Measurements from ENCODE around the gene MYCL. TPM values are rescaled to one million over a fixed set of nuclear protein-coding genes. Genes with fewer than 3 reads are reported as not detected.

MYCL gene
- total and polyA plus RNA-seq, 10 of the 15 experiments (the other 5 are each of a cell fraction or from before 2014, with no cell fraction given), result 0.11 to 1.4 (median 0.40) TPM; not detected in 1

DNA sequence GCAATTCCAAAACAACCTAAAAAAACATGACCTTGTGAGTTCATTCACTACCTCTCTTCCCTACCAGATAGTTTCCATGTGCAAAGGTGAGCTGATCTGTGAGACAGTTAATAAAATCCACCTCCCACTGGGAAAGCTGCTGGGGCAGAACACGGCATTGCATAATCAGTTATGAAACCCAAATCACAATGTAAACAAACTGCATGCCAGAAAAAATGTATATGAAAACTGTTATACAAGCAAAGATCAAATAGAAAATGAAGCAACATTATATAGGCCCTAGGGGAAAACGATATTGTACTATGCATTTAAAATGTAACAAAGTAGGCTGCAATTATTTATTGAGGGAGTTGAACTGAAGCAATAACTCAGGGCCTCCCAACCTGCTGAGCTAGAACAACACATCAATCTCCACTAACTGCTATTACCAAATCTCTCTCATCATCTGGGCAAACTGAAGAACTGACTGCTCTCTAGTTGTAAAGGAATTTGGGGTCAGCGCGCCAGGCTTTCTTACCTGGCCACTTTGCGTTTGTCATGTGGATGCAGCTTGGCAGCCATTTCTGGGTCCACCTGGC, 49.4 kb downstream of the MYCL start:
- RAD21 ChIA-PET (ENCODE audit: unreplicated experiment), result no interaction called here
- no peak for ATAC-seq
- H2AFZ ChIP-seq (ENCODE audit: control insufficient read depth, low read depth, low read length), result no peak overlapping the region
- SMC1A ChIA-PET (ENCODE audit: uncharacterized antibody, unreplicated experiment), result no interaction called here
- BruUV-seq (replicated peaks), result no TSS peak
- peaks cover 9 to 15% of the 10 kb centered on the region in 2 experiments for H3K36me3 ChIP-seq (ENCODE audit: control insufficient read depth in 2 of 2, insufficient read depth in 2 of 2, low read length in 1 of 2)
- DNase-seq (ENCODE audit: low read depth, low spot score), result no peak
- no peaks in the 10 kb centered on the region for H3K9me3 ChIP-seq (replicated peaks; ENCODE audit: control insufficient read depth, insufficient read depth, low read length)
- intact Hi-C loops (cut with micrococcal nuclease; ENCODE audit: unreplicated experiment), result no loop called here
- no peaks in the 10 kb centered on the region for H3K27me3 ChIP-seq (replicated peaks in 1 of 2; ENCODE audit: control insufficient read depth in 2 of 2, insufficient read depth in 2 of 2, low read length in 1 of 2)
- no peak overlapping the region for H3K4me3 ChIP-seq
- no peak for FAIRE-seq
- POLR2A ChIA-PET, result no interaction called here
- H4K20me1 ChIP-seq (ENCODE audit: control insufficient read depth, insufficient read depth), result no peaks in the 10 kb centered on the region
- H3K27ac ChIP-seq (ENCODE audit: control insufficient read depth, insufficient read depth), result no peak overlapping the region
- H3K4me2 ChIP-seq (ENCODE audit: control insufficient read depth, insufficient read depth), result no peak overlapping the region
- no peaks in the 10 kb centered on the region; the same call in none of the 2 replicates for H3K79me2 ChIP-seq (ENCODE audit: control insufficient read depth, insufficient read depth, low read length)
- H3K4me1 ChIP-seq (ENCODE audit: control insufficient read depth, insufficient read depth, low read length), result no peaks in the 10 kb centered on the region
- TF ChIP-seq, protein P1, sequence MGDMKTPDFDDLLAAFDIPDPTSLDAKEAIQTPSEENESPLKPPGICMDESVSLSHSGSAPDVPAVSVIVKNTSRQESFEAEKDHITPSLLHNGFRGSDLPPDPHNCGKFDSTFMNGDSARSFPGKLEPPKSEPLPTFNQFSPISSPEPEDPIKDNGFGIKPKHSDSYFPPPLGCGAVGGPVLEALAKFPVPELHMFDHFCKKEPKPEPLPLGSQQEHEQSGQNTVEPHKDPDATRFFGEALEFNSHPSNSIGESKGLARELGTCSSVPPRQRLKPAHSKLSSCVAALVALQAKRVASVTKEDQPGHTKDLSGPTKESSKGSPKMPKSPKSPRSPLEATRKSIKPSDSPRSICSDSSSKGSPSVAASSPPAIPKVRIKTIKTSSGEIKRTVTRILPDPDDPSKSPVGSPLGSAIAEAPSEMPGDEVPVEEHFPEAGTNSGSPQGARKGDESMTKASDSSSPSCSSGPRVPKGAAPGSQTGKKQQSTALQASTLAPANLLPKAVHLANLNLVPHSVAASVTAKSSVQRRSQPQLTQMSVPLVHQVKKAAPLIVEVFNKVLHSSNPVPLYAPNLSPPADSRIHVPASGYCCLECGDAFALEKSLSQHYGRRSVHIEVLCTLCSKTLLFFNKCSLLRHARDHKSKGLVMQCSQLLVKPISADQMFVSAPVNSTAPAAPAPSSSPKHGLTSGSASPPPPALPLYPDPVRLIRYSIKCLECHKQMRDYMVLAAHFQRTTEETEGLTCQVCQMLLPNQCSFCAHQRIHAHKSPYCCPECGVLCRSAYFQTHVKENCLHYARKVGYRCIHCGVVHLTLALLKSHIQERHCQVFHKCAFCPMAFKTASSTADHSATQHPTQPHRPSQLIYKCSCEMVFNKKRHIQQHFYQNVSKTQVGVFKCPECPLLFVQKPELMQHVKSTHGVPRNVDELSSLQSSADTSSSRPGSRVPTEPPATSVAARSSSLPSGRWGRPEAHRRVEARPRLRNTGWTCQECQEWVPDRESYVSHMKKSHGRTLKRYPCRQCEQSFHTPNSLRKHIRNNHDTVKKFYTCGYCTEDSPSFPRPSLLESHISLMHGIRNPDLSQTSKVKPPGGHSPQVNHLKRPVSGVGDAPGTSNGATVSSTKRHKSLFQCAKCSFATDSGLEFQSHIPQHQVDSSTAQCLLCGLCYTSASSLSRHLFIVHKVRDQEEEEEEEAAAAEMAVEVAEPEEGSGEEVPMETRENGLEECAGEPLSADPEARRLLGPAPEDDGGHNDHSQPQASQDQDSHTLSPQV (IDR thresholded peaks at IDR 0.05), result no peak
- TF ChIP-seq SREBF1 (IDR thresholded peaks at IDR 0.05; ENCODE audit: low read length) (no peak), NFIC (IDR thresholded peaks at IDR 0.05; ENCODE audit: low read depth, low read length) (no peak), HDAC6 (IDR thresholded peaks at IDR 0.05; ENCODE audit: unreplicated experiment) (no peak), SIX5 (IDR thresholded peaks at IDR 0.05; ENCODE audit: low read depth, low read length, severe bottlenecking) (no peak), NFXL1 (IDR thresholded peaks at IDR 0.05; ENCODE audit: borderline replicate concordance) (no peak), CHD2 (IDR thresholded peaks at IDR 0.05; ENCODE audit: borderline replicate concordance, low read depth, low read length) (no peak), NR2F1 (conservative IDR thresholded peaks at IDR 0.05) (no peak), NBN (IDR thresholded peaks at IDR 0.05) (no peak), GABPA (IDR thresholded peaks at IDR 0.05; ENCODE audit: low read depth) (no peak), RUNX3 (IDR thresholded peaks at IDR 0.05; ENCODE audit: low read length) (no peak), TCF7 (IDR thresholded peaks at IDR 0.05; ENCODE audit: borderline replicate concordance) (no peak), RELA (IDR thresholded peaks at IDR 0.05; ENCODE audit: borderline replicate concordance, partially characterized antibody) (no peak)
- TF ChIP-seq, protein P2, sequence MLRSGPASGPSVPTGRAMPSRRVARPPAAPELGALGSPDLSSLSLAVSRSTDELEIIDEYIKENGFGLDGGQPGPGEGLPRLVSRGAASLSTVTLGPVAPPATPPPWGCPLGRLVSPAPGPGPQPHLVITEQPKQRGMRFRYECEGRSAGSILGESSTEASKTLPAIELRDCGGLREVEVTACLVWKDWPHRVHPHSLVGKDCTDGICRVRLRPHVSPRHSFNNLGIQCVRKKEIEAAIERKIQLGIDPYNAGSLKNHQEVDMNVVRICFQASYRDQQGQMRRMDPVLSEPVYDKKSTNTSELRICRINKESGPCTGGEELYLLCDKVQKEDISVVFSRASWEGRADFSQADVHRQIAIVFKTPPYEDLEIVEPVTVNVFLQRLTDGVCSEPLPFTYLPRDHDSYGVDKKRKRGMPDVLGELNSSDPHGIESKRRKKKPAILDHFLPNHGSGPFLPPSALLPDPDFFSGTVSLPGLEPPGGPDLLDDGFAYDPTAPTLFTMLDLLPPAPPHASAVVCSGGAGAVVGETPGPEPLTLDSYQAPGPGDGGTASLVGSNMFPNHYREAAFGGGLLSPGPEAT (IDR thresholded peaks at IDR 0.05; ENCODE audit: low read depth), result no peak
- TF ChIP-seq, protein P3, sequence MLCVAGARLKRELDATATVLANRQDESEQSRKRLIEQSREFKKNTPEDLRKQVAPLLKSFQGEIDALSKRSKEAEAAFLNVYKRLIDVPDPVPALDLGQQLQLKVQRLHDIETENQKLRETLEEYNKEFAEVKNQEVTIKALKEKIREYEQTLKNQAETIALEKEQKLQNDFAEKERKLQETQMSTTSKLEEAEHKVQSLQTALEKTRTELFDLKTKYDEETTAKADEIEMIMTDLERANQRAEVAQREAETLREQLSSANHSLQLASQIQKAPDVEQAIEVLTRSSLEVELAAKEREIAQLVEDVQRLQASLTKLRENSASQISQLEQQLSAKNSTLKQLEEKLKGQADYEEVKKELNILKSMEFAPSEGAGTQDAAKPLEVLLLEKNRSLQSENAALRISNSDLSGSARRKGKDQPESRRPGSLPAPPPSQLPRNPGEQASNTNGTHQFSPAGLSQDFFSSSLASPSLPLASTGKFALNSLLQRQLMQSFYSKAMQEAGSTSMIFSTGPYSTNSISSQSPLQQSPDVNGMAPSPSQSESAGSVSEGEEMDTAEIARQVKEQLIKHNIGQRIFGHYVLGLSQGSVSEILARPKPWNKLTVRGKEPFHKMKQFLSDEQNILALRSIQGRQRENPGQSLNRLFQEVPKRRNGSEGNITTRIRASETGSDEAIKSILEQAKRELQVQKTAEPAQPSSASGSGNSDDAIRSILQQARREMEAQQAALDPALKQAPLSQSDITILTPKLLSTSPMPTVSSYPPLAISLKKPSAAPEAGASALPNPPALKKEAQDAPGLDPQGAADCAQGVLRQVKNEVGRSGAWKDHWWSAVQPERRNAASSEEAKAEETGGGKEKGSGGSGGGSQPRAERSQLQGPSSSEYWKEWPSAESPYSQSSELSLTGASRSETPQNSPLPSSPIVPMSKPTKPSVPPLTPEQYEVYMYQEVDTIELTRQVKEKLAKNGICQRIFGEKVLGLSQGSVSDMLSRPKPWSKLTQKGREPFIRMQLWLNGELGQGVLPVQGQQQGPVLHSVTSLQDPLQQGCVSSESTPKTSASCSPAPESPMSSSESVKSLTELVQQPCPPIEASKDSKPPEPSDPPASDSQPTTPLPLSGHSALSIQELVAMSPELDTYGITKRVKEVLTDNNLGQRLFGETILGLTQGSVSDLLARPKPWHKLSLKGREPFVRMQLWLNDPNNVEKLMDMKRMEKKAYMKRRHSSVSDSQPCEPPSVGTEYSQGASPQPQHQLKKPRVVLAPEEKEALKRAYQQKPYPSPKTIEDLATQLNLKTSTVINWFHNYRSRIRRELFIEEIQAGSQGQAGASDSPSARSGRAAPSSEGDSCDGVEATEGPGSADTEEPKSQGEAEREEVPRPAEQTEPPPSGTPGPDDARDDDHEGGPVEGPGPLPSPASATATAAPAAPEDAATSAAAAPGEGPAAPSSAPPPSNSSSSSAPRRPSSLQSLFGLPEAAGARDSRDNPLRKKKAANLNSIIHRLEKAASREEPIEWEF (IDR thresholded peaks at IDR 0.05; ENCODE audit: insufficient replicate concordance, low read depth, low read length), result no peak
- WGBS (ENCODE audit: insufficient coverage, insufficient replicate concordance, low lambda C conversion rate, missing lambda C conversion rate), result 99% methylated on average over 5 of the region's 5 CpGs
- H3K9ac ChIP-seq (ENCODE audit: control insufficient read depth, insufficient read depth, low read length), result no peak overlapping the region
- in situ Hi-C loops (cut with MboI), result no loop called here
- CTCF ChIA-PET, result interaction anchor here (0.7 kb wide), 1 partner anchor 51 kb away, joined by 3 read pairs; no protein-coding TSS in a partner anchor

Measured in GM12878 (cell line).